SU-DHL-6 (cell line): ENCODE results near the gene AMMECR1.

Source experiments
- CTCF ChIP-seq: fragments of 200-600 bp; sonication (generic); IDR thresholded peaks from one replicate; pipeline ENCODE4 v1.5.1; 2017; ENCODE audit warnings: antibody characterized with exemption, mild to moderate bottlenecking, low read length, moderate library complexity; ENCODE audit not compliant: insufficient read depth, poor library complexity, severe bottlenecking
- EZH2phosphoT487 ChIP-seq: fragments of 200-600 bp; sonication (generic), shearing (Covaris generic); conservative IDR thresholded peaks from 2 replicates; pipeline ENCODE4 v1.6.1; 2018; ENCODE audit warnings: mild to moderate bottlenecking, antibody characterized with exemption, low read length, moderate library complexity, mixed read lengths

GRCh38 chrX:110317061-110317819, 645 bp downstream of the AMMECR1 start:
- TF ChIP-seq CTCF (no peak), EZH2phosphoT487 (no peak)
